ENCODE results near the gene CNST.

Gene CNST

GRCh38 chr1:246691622-246692495, 125.6 kb downstream of the CNST start:
- TF ChIP-seq RAD21 (IDR thresholded peaks at IDR 0.05; ENCODE audit: low read depth), result no peak
- no peak for TF ChIP-seq EP300 (IDR thresholded peaks at IDR 0.05; ENCODE audit: borderline replicate concordance)
- no peak for TF ChIP-seq ZBTB7A (IDR thresholded peaks at IDR 0.05; ENCODE audit: low read depth)
- TF ChIP-seq, protein P1, sequence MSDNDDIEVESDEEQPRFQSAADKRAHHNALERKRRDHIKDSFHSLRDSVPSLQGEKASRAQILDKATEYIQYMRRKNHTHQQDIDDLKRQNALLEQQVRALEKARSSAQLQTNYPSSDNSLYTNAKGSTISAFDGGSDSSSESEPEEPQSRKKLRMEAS (IDR thresholded peaks at IDR 0.05), result no peak
- TF ChIP-seq EGR1 (IDR thresholded peaks at IDR 0.05), result no peak
- TF ChIP-seq YY1 (IDR thresholded peaks at IDR 0.05; ENCODE audit: low read depth), result no peak
- no peak for TF ChIP-seq TEAD4 (IDR thresholded peaks at IDR 0.05)
- TF ChIP-seq FOXM1 (IDR thresholded peaks at IDR 0.05; ENCODE audit: borderline replicate concordance, low read depth), result no peak

DNA sequence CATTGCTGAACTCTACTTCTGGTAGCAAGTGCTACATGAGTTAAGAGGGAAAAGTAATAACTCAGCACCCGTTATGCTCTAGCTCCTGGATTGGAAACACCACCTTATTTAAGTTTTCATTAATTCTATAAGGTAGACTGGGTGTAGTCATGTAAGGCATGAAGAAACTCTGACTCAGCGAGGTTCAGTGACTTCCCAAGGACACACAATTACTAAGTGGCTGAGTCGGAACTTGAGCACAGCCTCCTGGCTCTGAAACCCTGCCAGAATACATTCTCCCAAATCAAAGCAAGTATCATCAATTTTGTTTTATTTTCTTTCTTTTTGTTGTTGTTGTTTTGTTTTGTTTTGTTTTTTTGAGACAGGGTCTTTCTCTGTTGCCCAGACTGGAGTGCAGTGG, 128.9 kb downstream of the CNST start:
- TF ChIP-seq TEAD4 (IDR thresholded peaks at IDR 0.05) (no peak), EGR1 (IDR thresholded peaks at IDR 0.05) (no peak), YY1 (IDR thresholded peaks at IDR 0.05; ENCODE audit: low read depth) (no peak)

GRCh38 chr1:246695666-246696065, 129.4 kb downstream of the CNST start:
- TF ChIP-seq TAF1 (IDR thresholded peaks at IDR 0.05; ENCODE audit: low read depth), result no peak
- TF ChIP-seq FOXM1 (IDR thresholded peaks at IDR 0.05; ENCODE audit: borderline replicate concordance, low read depth), result no peak
- no peak for TF ChIP-seq YY1 (IDR thresholded peaks at IDR 0.05; ENCODE audit: low read depth)
- TF ChIP-seq CEBPB (IDR thresholded peaks at IDR 0.05), result no peak
- no peak for TF ChIP-seq USF1 (IDR thresholded peaks at IDR 0.05)
- no peak for TF ChIP-seq RAD21 (IDR thresholded peaks at IDR 0.05; ENCODE audit: low read depth)
- no peak for TF ChIP-seq REST (IDR thresholded peaks at IDR 0.05; ENCODE audit: low read depth)
- no peak for TF ChIP-seq CREB1 (IDR thresholded peaks at IDR 0.05; ENCODE audit: low read depth)
- no peak for TF ChIP-seq EGR1 (IDR thresholded peaks at IDR 0.05)
- TF ChIP-seq EP300 (IDR thresholded peaks at IDR 0.05; ENCODE audit: borderline replicate concordance), result no peak
- TF ChIP-seq, protein P1 (IDR thresholded peaks at IDR 0.05), result no peak
- TF ChIP-seq ZBTB7A (IDR thresholded peaks at IDR 0.05; ENCODE audit: low read depth), result no peak
- no peak for TF ChIP-seq TEAD4 (IDR thresholded peaks at IDR 0.05)

- no peak for TF ChIP-seq EP300 (IDR thresholded peaks at IDR 0.05; ENCODE audit: borderline replicate concordance)
- TF ChIP-seq RAD21 (IDR thresholded peaks at IDR 0.05; ENCODE audit: low read depth), result no peak
- TF ChIP-seq YY1 (IDR thresholded peaks at IDR 0.05; ENCODE audit: low read depth), result no peak
- no peak for TF ChIP-seq CEBPB (IDR thresholded peaks at IDR 0.05)
- no peak for TF ChIP-seq EGR1 (IDR thresholded peaks at IDR 0.05)
- no peak for TF ChIP-seq CREB1 (IDR thresholded peaks at IDR 0.05; ENCODE audit: low read depth)
- no peak for TF ChIP-seq TAF1 (IDR thresholded peaks at IDR 0.05; ENCODE audit: low read depth)
- TF ChIP-seq TCF12 (IDR thresholded peaks at IDR 0.05; ENCODE audit: low read depth), result no peak
- no peak for TF ChIP-seq USF1 (IDR thresholded peaks at IDR 0.05)
- TF ChIP-seq, protein P1 (IDR thresholded peaks at IDR 0.05), result no peak
Measured at GRCh38 chr1:246698466-246699094, 132.3 kb downstream of the CNST start.

DNA sequence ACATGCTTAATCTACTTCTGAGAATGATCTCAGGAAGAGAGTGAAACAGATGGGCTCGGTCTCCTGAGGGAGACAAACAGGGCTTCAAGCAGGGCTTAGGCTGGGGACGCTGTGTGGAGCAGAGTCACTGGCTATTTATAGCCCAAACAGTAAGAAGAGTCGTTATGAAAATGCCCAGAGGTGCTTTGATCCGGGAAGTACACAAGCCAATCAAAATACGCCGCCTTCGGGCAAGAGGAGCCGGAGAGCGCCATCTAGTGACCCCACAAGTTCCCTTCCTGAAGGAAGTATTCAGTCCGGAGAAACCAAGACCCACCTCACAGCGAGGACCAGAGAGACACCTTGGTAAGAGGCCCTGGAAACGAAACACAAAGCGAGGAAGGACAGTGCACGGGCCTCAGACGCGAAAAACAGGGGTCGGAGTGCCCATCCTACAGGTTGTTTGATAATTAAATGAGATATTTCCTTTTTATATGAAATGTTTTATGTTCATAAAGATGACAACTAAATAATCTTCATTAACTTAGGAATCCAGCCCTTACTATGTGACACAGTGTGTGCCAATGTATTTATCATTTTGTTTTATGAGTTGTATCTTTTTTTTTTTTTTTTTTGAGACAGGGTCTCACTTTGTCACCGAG, 133.0 kb downstream of the CNST start:
- TF ChIP-seq FOXM1 (IDR thresholded peaks at IDR 0.05; ENCODE audit: borderline replicate concordance, low read depth), result no peak
- no peak for TF ChIP-seq CEBPB (IDR thresholded peaks at IDR 0.05)
- no peak for TF ChIP-seq YY1 (IDR thresholded peaks at IDR 0.05; ENCODE audit: low read depth)
- TF ChIP-seq, protein P1 (IDR thresholded peaks at IDR 0.05), result no peak
- TF ChIP-seq CREB1 (IDR thresholded peaks at IDR 0.05; ENCODE audit: low read depth), result no peak
- TF ChIP-seq EGR1 (IDR thresholded peaks at IDR 0.05), result no peak
- TF ChIP-seq RAD21 (IDR thresholded peaks at IDR 0.05; ENCODE audit: low read depth), result peak; percentile 91

DNA sequence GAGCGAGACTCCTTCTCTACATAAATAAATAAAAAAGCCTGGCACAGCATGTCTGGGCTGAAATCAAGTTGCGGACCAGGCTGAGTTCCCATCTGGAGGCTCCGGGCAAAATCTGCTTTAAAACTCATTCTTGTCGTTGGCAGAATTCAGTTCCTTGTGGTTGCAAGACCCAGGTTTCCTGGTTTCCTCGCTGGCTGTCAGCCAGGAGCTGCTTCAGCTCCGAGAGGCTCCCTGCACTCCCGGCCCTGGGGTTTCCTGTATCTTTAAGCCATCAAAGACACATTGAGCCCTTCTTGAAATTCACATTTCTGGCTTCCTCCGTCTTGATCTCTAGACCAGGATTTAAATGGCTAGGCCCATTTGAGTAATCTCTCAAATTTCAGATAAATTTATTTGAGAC, 137.3 kb downstream of the CNST start:
- no peak for TF ChIP-seq TEAD4 (IDR thresholded peaks at IDR 0.05)
- no peak for TF ChIP-seq CEBPB (IDR thresholded peaks at IDR 0.05)
- no peak for TF ChIP-seq TCF12 (IDR thresholded peaks at IDR 0.05; ENCODE audit: low read depth)
- TF ChIP-seq ZBTB7A (IDR thresholded peaks at IDR 0.05; ENCODE audit: low read depth), result no peak
- no peak for TF ChIP-seq EP300 (IDR thresholded peaks at IDR 0.05; ENCODE audit: borderline replicate concordance)
- TF ChIP-seq YY1 (IDR thresholded peaks at IDR 0.05; ENCODE audit: low read depth), result no peak
- no peak for TF ChIP-seq CREB1 (IDR thresholded peaks at IDR 0.05; ENCODE audit: low read depth)
- TF ChIP-seq TAF1 (IDR thresholded peaks at IDR 0.05; ENCODE audit: low read depth), result no peak
- no peak for TF ChIP-seq REST (IDR thresholded peaks at IDR 0.05; ENCODE audit: low read depth)
- TF ChIP-seq, protein P1 (IDR thresholded peaks at IDR 0.05), result no peak
- TF ChIP-seq RAD21 (IDR thresholded peaks at IDR 0.05; ENCODE audit: low read depth), result no peak
- TF ChIP-seq FOXM1 (IDR thresholded peaks at IDR 0.05; ENCODE audit: borderline replicate concordance, low read depth), result no peak
- no peak for TF ChIP-seq EGR1 (IDR thresholded peaks at IDR 0.05)
- no peak for TF ChIP-seq USF1 (IDR thresholded peaks at IDR 0.05)
- TF ChIP-seq NFIC (IDR thresholded peaks at IDR 0.05), result no peak
